CD8-positive, alpha-beta memory T cell (primary cell): ENCODE data around the gene ZXDC. TPM values are rescaled to one million over a fixed set of nuclear protein-coding genes. Genes with fewer than 3 reads are reported as not detected.

Experiments
- CTCF ChIA-PET: fragments of 350-600 bp; sonication (Branson Sonifier 250); formaldehyde crosslinking; loops from one replicate; lab custom pipeline; 2021; ENCODE audit warnings: antibody characterized with exemption; lab: Charles Lee
- POLR2A ChIA-PET: fragments of 350-600 bp; sonication (Branson Sonifier 250); formaldehyde crosslinking; loops from one replicate; lab custom pipeline; 2021; ENCODE audit warnings: antibody characterized with exemption; lab: Charles Lee
- DNase-seq, 5 donors: peaks; one replicate each; pipeline versions ENCODE4 v3.0.0 to v3.0.0-alpha.2; 2020 to 2022; ENCODE audit warnings: mixed read lengths in 1 of 5
- H3K27ac ChIP-seq: one replicate; pipeline ENCODE4 v1.7.0; 2013; ENCODE audit warnings: low read depth, mild to moderate bottlenecking, low read length, moderate library complexity
- H3K27me3 ChIP-seq: 2 replicates; pipeline ENCODE4 v1.7.0; 2013; ENCODE audit warnings: low read length, mild to moderate bottlenecking; ENCODE audit not compliant: insufficient read depth, poor library complexity, severe bottlenecking
- H3K36me3 ChIP-seq: 2 replicates; pipeline ENCODE4 v1.7.0; 2013; ENCODE audit warnings: mild to moderate bottlenecking, low read length, moderate library complexity; ENCODE audit not compliant: insufficient read depth
- H3K4me1 ChIP-seq: 2 replicates; pipeline ENCODE4 v1.7.0; 2013; ENCODE audit warnings: mild to moderate bottlenecking, low read length, moderate library complexity; ENCODE audit not compliant: insufficient read depth
- H3K4me3 ChIP-seq: 2 replicates; pipeline ENCODE4 v1.7.0; 2013; ENCODE audit warnings: mild to moderate bottlenecking, low read length
- H3K9me3 ChIP-seq: 2 replicates; pipeline ENCODE4 v1.7.0; 2013; ENCODE audit warnings: mild to moderate bottlenecking, low read length
- H3K27ac Mint-ChIP-seq, 8 donors: one replicate each; pipeline ENCODE4 v1.8.0; 2020 to 2021; ENCODE audit warnings: mixed read lengths in 8 of 8, mild to moderate bottlenecking in 6 of 8, inconsistent platforms in 3 of 8, moderate library complexity in 3 of 8
- H3K27me3 Mint-ChIP-seq, 2 donors: one replicate each; pipeline ENCODE4 v1.8.0; 2020 to 2021; ENCODE audit warnings: mixed read lengths in 2 of 2, mild to moderate bottlenecking in 1 of 2, moderate library complexity in 1 of 2
- H3K36me3 Mint-ChIP-seq, 3 donors: one replicate each; pipeline ENCODE4 v1.8.0; 2020 to 2021; ENCODE audit warnings: mixed read lengths in 3 of 3, inconsistent platforms in 1 of 3, mild to moderate bottlenecking in 1 of 3
- H3K4me1 Mint-ChIP-seq, 3 donors: one replicate each; pipeline ENCODE4 v1.8.0; 2020 to 2021; ENCODE audit warnings: mixed read lengths in 3 of 3, inconsistent platforms in 1 of 3, mild to moderate bottlenecking in 1 of 3
- H3K4me3 Mint-ChIP-seq, 7 donors: one replicate each; pipeline ENCODE4 v1.8.0; 2020 to 2021; ENCODE audit warnings: mixed read lengths in 7 of 7, mild to moderate bottlenecking in 6 of 7, moderate library complexity in 4 of 7, inconsistent platforms in 2 of 7
- H3K9me3 Mint-ChIP-seq, 5 donors: one replicate each; pipeline ENCODE4 v1.8.0; 2020 to 2022; ENCODE audit warnings: mixed read lengths in 5 of 5, mild to moderate bottlenecking in 3 of 5, moderate library complexity in 2 of 5, inconsistent platforms in 1 of 5
- polyA plus RNA-seq: library from polyadenylated mRNA; unstranded; fragments of 300-500 nt; fragmentation: Illumina TruSeq; gene quantifications from one replicate; pipeline ENCODE4 v1.2.3, GENCODE V29; 2021
- total RNA-seq, 2 experiments: library from RNA; stranded (reverse); gene quantifications; one replicate each; pipeline ENCODE4 v1.2.3, GENCODE V29; 2021

The ZXDC gene
- total and polyA plus RNA-seq, 3 experiments from 2014 or later = 24.2 to 25.0 (median 24.6) TPM

- ChIA-PET POLR2A (no interaction called here), CTCF (no interaction called here)
- Histone ChIP-seq H3K36me3 (no peaks in the 10 kb centered on the region), H3K4me1 (no peaks in the 10 kb centered on the region), H3K27me3 (no peaks in the 10 kb centered on the region), H3K27ac (no peak overlapping the region), H3K9me3 (no peaks in the 10 kb centered on the region), H3K4me3 (no peak overlapping the region)
- no peak for DNase-seq
- peaks cover 13 to 27% of the 10 kb centered on the region in 2 donors for H3K27me3 Mint-ChIP-seq
- no peak overlapping the region for H3K4me3 Mint-ChIP-seq
- no peaks in the 10 kb centered on the region for H3K4me1 Mint-ChIP-seq
- H3K36me3 Mint-ChIP-seq = no peaks in the 10 kb centered on the region
- H3K9me3 Mint-ChIP-seq = no peaks in the 10 kb centered on the region
- no peak overlapping the region for H3K27ac Mint-ChIP-seq
Observed at GRCh38 chr3:126419151-126419703, 56.5 kb downstream of the ZXDC start.

GRCh38 chr3:126418661-126419131, 57.0 kb downstream of the ZXDC start:
- no peak for DNase-seq
- Mint-ChIP-seq H3K9me3 (no peaks in the 10 kb centered on the region), H3K4me3 (no peak overlapping the region), H3K36me3 (no peaks in the 10 kb centered on the region), H3K27ac (no peak overlapping the region), H3K27me3 (peaks cover 16 to 33% of the 10 kb centered on the region in 2 donors), H3K4me1 (no peaks in the 10 kb centered on the region)
- Histone ChIP-seq H3K9me3 (no peaks in the 10 kb centered on the region), H3K27ac (no peak overlapping the region), H3K4me3 (no peak overlapping the region), H3K36me3 (no peaks in the 10 kb centered on the region), H3K27me3 (peaks cover 3% of the 10 kb centered on the region), H3K4me1 (no peaks in the 10 kb centered on the region)
- CTCF ChIA-PET = no interaction called here
- POLR2A ChIA-PET = no interaction called here

GRCh38 chr3:126417981-126418530, 57.6 kb downstream of the ZXDC start:
- no peak overlapping the region for H3K4me3 ChIP-seq
- peaks cover 3% of the 10 kb centered on the region for H3K27me3 ChIP-seq
- no peak for DNase-seq
- Mint-ChIP-seq H3K4me3 (no peak overlapping the region), H3K4me1 (no peaks in the 10 kb centered on the region), H3K27me3 (peaks cover 16 to 35% of the 10 kb centered on the region in 2 donors), H3K36me3 (no peaks in the 10 kb centered on the region), H3K27ac (no peak overlapping the region), H3K9me3 (no peaks in the 10 kb centered on the region)
- H3K27ac ChIP-seq = no peak overlapping the region
- H3K36me3 ChIP-seq = no peaks in the 10 kb centered on the region
- CTCF ChIA-PET = no interaction called here
- H3K9me3 ChIP-seq = no peaks in the 10 kb centered on the region
- H3K4me1 ChIP-seq = no peaks in the 10 kb centered on the region
- POLR2A ChIA-PET = no interaction called here

GRCh38 chr3:126417515-126417914, 58.2 kb downstream of the ZXDC start:
- H3K9me3 ChIP-seq = no peaks in the 10 kb centered on the region
- Mint-ChIP-seq H3K36me3 (no peaks in the 10 kb centered on the region), H3K27me3 (peaks cover 16 to 40% of the 10 kb centered on the region in 2 donors), H3K4me3 (no peak overlapping the region), H3K27ac (no peak overlapping the region), H3K4me1 (no peaks in the 10 kb centered on the region), H3K9me3 (no peaks in the 10 kb centered on the region)
- no peak for DNase-seq
- H3K27me3 ChIP-seq = peaks cover 3% of the 10 kb centered on the region
- no peaks in the 10 kb centered on the region for H3K4me1 ChIP-seq
- no peak overlapping the region for H3K4me3 ChIP-seq
- no peak overlapping the region for H3K27ac ChIP-seq
- H3K36me3 ChIP-seq = no peaks in the 10 kb centered on the region
- CTCF ChIA-PET = no interaction called here
- POLR2A ChIA-PET = no interaction called here

GRCh38 chr3:126416943-126417342, 58.7 kb downstream of the ZXDC start:
- H3K4me1 ChIP-seq = no peaks in the 10 kb centered on the region
- H3K4me3 Mint-ChIP-seq = no peak overlapping the region
- H3K4me1 Mint-ChIP-seq = no peaks in the 10 kb centered on the region
- H3K27ac Mint-ChIP-seq = no peak overlapping the region
- CTCF ChIA-PET = no interaction called here
- H3K27ac ChIP-seq = no peak overlapping the region
- H3K4me3 ChIP-seq = no peak overlapping the region
- POLR2A ChIA-PET = no interaction called here
- no peaks in the 10 kb centered on the region for H3K36me3 Mint-ChIP-seq
- H3K9me3 Mint-ChIP-seq = no peaks in the 10 kb centered on the region
- H3K27me3 Mint-ChIP-seq = peaks cover 17 to 45% of the 10 kb centered on the region in 2 donors
- peaks cover 3% of the 10 kb centered on the region for H3K27me3 ChIP-seq
- no peak for DNase-seq
- no peaks in the 10 kb centered on the region for H3K9me3 ChIP-seq
- H3K36me3 ChIP-seq = no peaks in the 10 kb centered on the region

- H3K27me3 Mint-ChIP-seq = peaks cover 25 to 55% of the 10 kb centered on the region in 2 donors
- ChIA-PET POLR2A (no interaction called here), CTCF (no interaction called here)
- no peak overlapping the region for H3K4me3 ChIP-seq
- no peaks in the 10 kb centered on the region for H3K9me3 Mint-ChIP-seq
- no peak overlapping the region for H3K27ac ChIP-seq
- H3K4me1 Mint-ChIP-seq = no peaks in the 10 kb centered on the region
- no peaks in the 10 kb centered on the region for H3K4me1 ChIP-seq
- H3K27ac Mint-ChIP-seq = no peak overlapping the region
- no peaks in the 10 kb centered on the region for H3K9me3 ChIP-seq
- H3K27me3 ChIP-seq = peaks cover 3% of the 10 kb centered on the region
- H3K4me3 Mint-ChIP-seq = no peak overlapping the region
- no peaks in the 10 kb centered on the region for H3K36me3 Mint-ChIP-seq
- no peaks in the 10 kb centered on the region for H3K36me3 ChIP-seq
- no peak for DNase-seq
Observed at GRCh38 chr3:126415661-126416591, 59.8 kb downstream of the ZXDC start.

- ChIA-PET CTCF (no interaction called here), POLR2A (no interaction called here)
- no peak overlapping the region for H3K27ac ChIP-seq
- H3K4me1 Mint-ChIP-seq = no peaks in the 10 kb centered on the region
- no peak overlapping the region for H3K27ac Mint-ChIP-seq
- H3K36me3 Mint-ChIP-seq = no peaks in the 10 kb centered on the region
- no peak overlapping the region for H3K4me3 ChIP-seq
- no peaks in the 10 kb centered on the region for H3K4me1 ChIP-seq
- no peaks in the 10 kb centered on the region for H3K9me3 Mint-ChIP-seq
- H3K27me3 ChIP-seq = peaks cover 3% of the 10 kb centered on the region
- no peak for DNase-seq
- no peaks in the 10 kb centered on the region for H3K36me3 ChIP-seq
- H3K9me3 ChIP-seq = no peaks in the 10 kb centered on the region
- H3K27me3 Mint-ChIP-seq = peaks cover 25 to 58% of the 10 kb centered on the region in 2 donors
- no peak overlapping the region for H3K4me3 Mint-ChIP-seq
Observed at GRCh38 chr3:126414961-126415660, 60.6 kb downstream of the ZXDC start.

- Histone ChIP-seq H3K9me3 (no peaks in the 10 kb centered on the region), H3K4me1 (no peaks in the 10 kb centered on the region), H3K27me3 (peaks cover 3% of the 10 kb centered on the region), H3K4me3 (no peak overlapping the region), H3K27ac (no peak overlapping the region), H3K36me3 (no peaks in the 10 kb centered on the region)
- Mint-ChIP-seq H3K27me3 (peaks cover 25 to 58% of the 10 kb centered on the region in 2 donors), H3K27ac (no peak overlapping the region), H3K9me3 (no peaks in the 10 kb centered on the region), H3K4me1 (no peaks in the 10 kb centered on the region), H3K4me3 (no peak overlapping the region), H3K36me3 (no peaks in the 10 kb centered on the region)
- ChIA-PET CTCF (no interaction called here), POLR2A (no interaction called here)
- DNase-seq = no peak
Observed at GRCh38 chr3:126414406-126414805, 61.3 kb downstream of the ZXDC start.
